ENCODE data around the gene MAP3K6.

Gene MAP3K6

GRCh38 chr1:27343639-27344025 is 23.1 kb downstream of the MAP3K6 start:
- Mint-ChIP-seq H3K4me1 (peaks cover 54% of the 10 kb centered on the region), H3K36me3 (ENCODE audit: low read depth) (no peaks in the 10 kb centered on the region), H3K9me3 (no peaks in the 10 kb centered on the region), H3K27me3 (ENCODE audit: low read depth, poor library complexity) (peaks cover 4% of the 10 kb centered on the region), H3K4me3 (no peak overlapping the region), H3K27ac (no peak overlapping the region)
- TF ChIP-seq, protein P1, sequence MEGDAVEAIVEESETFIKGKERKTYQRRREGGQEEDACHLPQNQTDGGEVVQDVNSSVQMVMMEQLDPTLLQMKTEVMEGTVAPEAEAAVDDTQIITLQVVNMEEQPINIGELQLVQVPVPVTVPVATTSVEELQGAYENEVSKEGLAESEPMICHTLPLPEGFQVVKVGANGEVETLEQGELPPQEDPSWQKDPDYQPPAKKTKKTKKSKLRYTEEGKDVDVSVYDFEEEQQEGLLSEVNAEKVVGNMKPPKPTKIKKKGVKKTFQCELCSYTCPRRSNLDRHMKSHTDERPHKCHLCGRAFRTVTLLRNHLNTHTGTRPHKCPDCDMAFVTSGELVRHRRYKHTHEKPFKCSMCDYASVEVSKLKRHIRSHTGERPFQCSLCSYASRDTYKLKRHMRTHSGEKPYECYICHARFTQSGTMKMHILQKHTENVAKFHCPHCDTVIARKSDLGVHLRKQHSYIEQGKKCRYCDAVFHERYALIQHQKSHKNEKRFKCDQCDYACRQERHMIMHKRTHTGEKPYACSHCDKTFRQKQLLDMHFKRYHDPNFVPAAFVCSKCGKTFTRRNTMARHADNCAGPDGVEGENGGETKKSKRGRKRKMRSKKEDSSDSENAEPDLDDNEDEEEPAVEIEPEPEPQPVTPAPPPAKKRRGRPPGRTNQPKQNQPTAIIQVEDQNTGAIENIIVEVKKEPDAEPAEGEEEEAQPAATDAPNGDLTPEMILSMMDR (IDR thresholded peaks at IDR 0.05): no peak
- no peak for DNase-seq

GRCh38 chr1:27342778-27343638 is 23.8 kb downstream of the MAP3K6 start:
- H3K4me3 Mint-ChIP-seq: peak overlapping the region; percentile 57
- no peaks in the 10 kb centered on the region for H3K36me3 Mint-ChIP-seq (ENCODE audit: low read depth)
- no peaks in the 10 kb centered on the region for H3K9me3 Mint-ChIP-seq
- peak; percentile 34 for DNase-seq
- H3K27me3 Mint-ChIP-seq (ENCODE audit: low read depth, poor library complexity): peaks cover 6% of the 10 kb centered on the region
- TF ChIP-seq, protein P1 (IDR thresholded peaks at IDR 0.05): no peak
- peaks cover 57% of the 10 kb centered on the region for H3K4me1 Mint-ChIP-seq
- H3K27ac Mint-ChIP-seq: no peak overlapping the region

DNA sequence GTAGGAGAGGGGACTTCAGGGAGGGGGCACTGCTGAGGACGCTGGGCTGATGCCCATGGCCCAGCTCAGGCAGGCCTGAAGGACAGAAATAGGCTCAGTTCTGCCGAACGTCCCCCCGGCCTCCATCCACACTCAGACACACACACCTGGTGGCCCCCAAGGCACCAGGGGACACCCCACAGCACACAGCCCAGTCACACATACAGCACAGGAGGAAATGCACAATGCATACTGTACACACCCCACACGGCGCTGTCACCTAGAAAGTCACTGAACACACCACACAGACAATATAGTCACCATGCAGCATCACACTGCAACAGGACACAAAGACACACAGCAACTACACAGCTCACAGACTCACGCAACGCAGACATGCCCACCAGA is 24.4 kb downstream of the MAP3K6 start:
- no peaks in the 10 kb centered on the region for H3K9me3 Mint-ChIP-seq
- H3K4me1 Mint-ChIP-seq: peaks cover 53% of the 10 kb centered on the region
- TF ChIP-seq, protein P1 (IDR thresholded peaks at IDR 0.05): no peak
- H3K4me3 Mint-ChIP-seq: peak overlapping the region; percentile 57
- no peak overlapping the region for H3K27ac Mint-ChIP-seq
- H3K27me3 Mint-ChIP-seq (ENCODE audit: low read depth, poor library complexity): peaks cover 3% of the 10 kb centered on the region
- DNase-seq: no peak
- H3K36me3 Mint-ChIP-seq (ENCODE audit: low read depth): no peaks in the 10 kb centered on the region

- peak; percentile 55 for DNase-seq
- peak within 1 kb of the TSS; percentile 57 for H3K4me3 Mint-ChIP-seq
- no peaks in the 10 kb centered on the region for H3K9me3 Mint-ChIP-seq
- peaks cover 3% of the 10 kb centered on the region for H3K27me3 Mint-ChIP-seq (ENCODE audit: low read depth, poor library complexity)
- H3K4me1 Mint-ChIP-seq: peaks cover 53% of the 10 kb centered on the region
- TF ChIP-seq, protein P1 (IDR thresholded peaks at IDR 0.05): no peak
- H3K27ac Mint-ChIP-seq: peak within 1 kb of the TSS; percentile 51
- H3K36me3 Mint-ChIP-seq (ENCODE audit: low read depth): peaks cover 5% of the 10 kb centered on the region
Observed at GRCh38 chr1:27341525-27342252, 25.1 kb downstream of the MAP3K6 start, which contains the start of gene SYTL1. Gene SYTL1, plus strand, starts transcription at chr1:27342022. Its CDS starts 3,313 bp downstream, at chr1:27345335.

DNA sequence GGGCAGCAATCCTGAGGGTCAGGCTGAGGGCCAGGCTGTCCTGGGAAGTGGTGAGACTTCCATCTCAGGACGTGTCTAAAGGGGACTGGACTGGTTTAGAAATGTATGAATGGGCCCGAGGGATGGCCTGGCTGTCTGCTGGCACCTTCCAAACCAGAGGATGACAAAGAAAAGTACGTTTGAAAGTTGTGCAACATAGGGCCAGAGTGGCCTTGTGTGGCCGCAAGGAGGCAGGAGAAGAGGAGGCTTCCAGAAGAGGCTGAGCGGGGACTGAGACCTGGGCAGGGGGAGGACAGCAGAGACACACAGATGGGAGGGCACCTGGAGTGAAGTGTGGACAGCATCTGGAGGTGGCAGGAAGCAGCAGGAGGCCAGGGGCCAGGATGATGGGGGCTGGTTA is 27.5 kb downstream of the MAP3K6 start:
- DNase-seq: no peak

More for the DNA sequence above, 27.5 kb downstream of the MAP3K6 start:
- peak overlapping the region; percentile 98 for H3K27ac Mint-ChIP-seq
- H3K4me3 Mint-ChIP-seq: peak overlapping the region; percentile 16
- peaks cover 53% of the 10 kb centered on the region for H3K4me1 Mint-ChIP-seq
- TF ChIP-seq, protein P1 (IDR thresholded peaks at IDR 0.05): no peak
- peaks cover 3% of the 10 kb centered on the region for H3K27me3 Mint-ChIP-seq (ENCODE audit: low read depth, poor library complexity)
- H3K9me3 Mint-ChIP-seq: no peaks in the 10 kb centered on the region
- peaks cover 13% of the 10 kb centered on the region for H3K36me3 Mint-ChIP-seq (ENCODE audit: low read depth)

Measured in nephron progenitor cell (in vitro differentiated cells).